IPS-15b (cell line): ENCODE results near the gene ADCY10.

ENCODE experiments used
- H3K27me3 ChIP-seq: one replicate; pipeline ENCODE4 v1.6.1; 2013; ENCODE audit warnings: low read length; ENCODE audit not compliant: control insufficient read depth, insufficient read depth
- H3K36me3 ChIP-seq: one replicate; pipeline ENCODE4 v1.6.1; 2013; ENCODE audit warnings: low read length; ENCODE audit not compliant: control insufficient read depth, insufficient read depth
- H3K4me1 ChIP-seq: one replicate; pipeline ENCODE4 v1.6.1; 2013; ENCODE audit warnings: mild to moderate bottlenecking, low read length; ENCODE audit not compliant: control insufficient read depth, insufficient read depth
- H3K4me3 ChIP-seq: one replicate; pipeline ENCODE4 v1.5.1; 2013; ENCODE audit warnings: low read depth, low read length
- H3K9ac ChIP-seq: one replicate; pipeline ENCODE4 v1.6.1; 2013; ENCODE audit warnings: low read depth, mild to moderate bottlenecking, low read length
- H3K9me3 ChIP-seq: one replicate; pipeline ENCODE4 v1.6.1; 2013; ENCODE audit warnings: mild to moderate bottlenecking, low read length; ENCODE audit not compliant: control insufficient read depth, insufficient read depth

Gene ADCY10

DNA sequence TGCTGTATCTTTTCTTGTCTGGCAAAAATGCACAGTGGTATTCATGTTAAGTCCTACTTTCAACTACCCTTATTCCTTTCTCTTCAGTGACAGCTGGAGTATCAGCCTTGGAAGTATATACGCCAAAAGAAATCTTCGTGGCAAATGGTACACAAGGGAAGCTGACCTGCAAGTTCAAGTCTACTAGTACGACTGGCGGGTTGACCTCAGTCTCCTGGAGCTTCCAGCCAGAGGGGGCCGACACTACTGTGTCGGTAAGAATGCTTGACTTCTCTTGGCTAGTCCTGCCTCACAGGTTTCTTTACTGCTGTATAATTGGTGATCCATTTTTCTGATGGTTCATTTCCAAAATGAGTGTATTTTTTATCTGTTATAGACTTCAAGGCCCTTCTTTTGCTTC is 148.4 kb downstream of the ADCY10 start:
- no peaks in the 10 kb centered on the region for H3K36me3 ChIP-seq
- no peaks in the 10 kb centered on the region for H3K9me3 ChIP-seq
- no peak overlapping the region for H3K9ac ChIP-seq
- H3K27me3 ChIP-seq: peaks cover 39% of the 10 kb centered on the region
- H3K4me3 ChIP-seq: no peak overlapping the region
- H3K4me1 ChIP-seq: peaks cover 4% of the 10 kb centered on the region

GRCh38 chr1:167764458-167765330 is 149.2 kb downstream of the ADCY10 start:
- Histone ChIP-seq H3K36me3 (no peaks in the 10 kb centered on the region), H3K27me3 (peaks cover 32% of the 10 kb centered on the region), H3K9me3 (no peaks in the 10 kb centered on the region), H3K9ac (no peak overlapping the region), H3K4me1 (peaks cover 1% of the 10 kb centered on the region), H3K4me3 (no peak overlapping the region)

GRCh38 chr1:167763525-167764220 is 150.3 kb downstream of the ADCY10 start:
- peaks cover 22% of the 10 kb centered on the region for H3K27me3 ChIP-seq
- no peaks in the 10 kb centered on the region for H3K4me1 ChIP-seq
- H3K9ac ChIP-seq: no peak overlapping the region
- no peaks in the 10 kb centered on the region for H3K36me3 ChIP-seq
- H3K4me3 ChIP-seq: no peak overlapping the region
- no peaks in the 10 kb centered on the region for H3K9me3 ChIP-seq

DNA sequence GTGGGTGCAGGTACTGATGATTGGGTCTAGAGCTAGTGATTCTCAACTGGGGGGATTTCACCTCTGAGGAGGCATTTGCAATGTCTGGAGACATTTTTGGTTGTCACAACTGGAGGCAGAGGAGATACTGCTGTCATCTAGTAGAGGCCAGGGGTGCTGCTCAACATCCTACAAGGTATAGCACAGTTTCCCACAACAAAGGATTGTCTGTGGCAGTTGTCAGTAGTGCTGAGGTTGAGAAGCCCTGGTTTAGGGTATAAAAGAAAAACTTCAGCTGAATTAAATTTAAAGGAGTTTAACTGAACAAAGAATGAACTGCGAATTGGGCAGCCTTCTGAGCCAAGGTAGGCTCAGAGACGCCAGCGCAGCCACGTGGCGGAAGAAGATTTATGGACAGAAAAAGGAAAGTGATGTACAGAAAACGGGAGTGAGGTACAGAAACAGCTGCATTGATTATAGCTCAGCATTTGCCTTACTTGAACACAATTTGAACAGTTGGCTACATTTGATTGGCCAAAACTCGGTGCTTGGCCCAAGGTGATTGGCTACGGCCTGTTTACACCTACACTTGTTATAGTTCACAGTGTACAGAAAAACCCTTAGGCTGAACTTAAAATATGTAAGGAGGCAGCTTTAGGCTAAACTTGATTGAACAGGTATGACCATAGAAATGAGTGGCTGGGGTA is 151.7 kb downstream of the ADCY10 start:
- Histone ChIP-seq H3K4me3 (no peak overlapping the region), H3K36me3 (no peaks in the 10 kb centered on the region), H3K9ac (no peak overlapping the region), H3K27me3 (peaks cover 8% of the 10 kb centered on the region), H3K9me3 (no peaks in the 10 kb centered on the region), H3K4me1 (no peaks in the 10 kb centered on the region)

DNA sequence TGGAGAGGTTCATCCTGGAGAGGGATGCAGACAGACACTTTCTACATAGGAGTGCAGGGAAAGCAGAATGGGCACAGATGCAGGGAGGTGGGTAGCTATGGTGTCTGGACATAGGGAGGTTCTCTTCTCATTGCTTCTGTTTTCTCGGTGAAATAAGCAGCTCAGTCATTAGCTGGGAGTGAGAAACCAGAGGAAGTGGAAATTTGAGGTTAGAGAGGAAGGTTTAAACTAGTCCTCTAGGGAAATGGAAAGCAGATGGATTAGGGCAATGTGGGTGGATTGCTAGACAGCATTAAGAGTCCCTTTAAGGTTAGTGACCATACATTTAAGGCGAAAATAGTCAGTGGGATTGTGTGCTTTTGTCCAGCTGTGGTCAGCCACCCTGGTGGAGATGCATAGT is 152.5 kb downstream of the ADCY10 start:
- no peaks in the 10 kb centered on the region for H3K36me3 ChIP-seq
- no peak overlapping the region for H3K9ac ChIP-seq
- no peak overlapping the region for H3K4me3 ChIP-seq
- peaks cover 2% of the 10 kb centered on the region for H3K27me3 ChIP-seq
- no peaks in the 10 kb centered on the region for H3K4me1 ChIP-seq
- H3K9me3 ChIP-seq: no peaks in the 10 kb centered on the region
